A549 (cell line): Measurements from ENCODE around the gene WWC1.

Experiments used
- POLR2A ChIP-seq: IDR thresholded peaks from 2 replicates; pipeline ENCODE4 v1.6.1; 2012; ENCODE audit warnings: mild to moderate bottlenecking, low read length
- POLR2AphosphoS2 ChIP-seq: conservative IDR thresholded peaks from 2 replicates; pipeline ENCODE4 v1.6.1; 2012; ENCODE audit warnings: low read length, improper control_type of control experiment, inconsistent platforms
- TF ChIP-seq, protein P1 (sequence below): fragments of 450-650 bp; IDR thresholded peaks from 2 replicates; pipeline ENCODE4 v1.6.1; 2014; ENCODE audit warnings: antibody characterized with exemption

DNA sequence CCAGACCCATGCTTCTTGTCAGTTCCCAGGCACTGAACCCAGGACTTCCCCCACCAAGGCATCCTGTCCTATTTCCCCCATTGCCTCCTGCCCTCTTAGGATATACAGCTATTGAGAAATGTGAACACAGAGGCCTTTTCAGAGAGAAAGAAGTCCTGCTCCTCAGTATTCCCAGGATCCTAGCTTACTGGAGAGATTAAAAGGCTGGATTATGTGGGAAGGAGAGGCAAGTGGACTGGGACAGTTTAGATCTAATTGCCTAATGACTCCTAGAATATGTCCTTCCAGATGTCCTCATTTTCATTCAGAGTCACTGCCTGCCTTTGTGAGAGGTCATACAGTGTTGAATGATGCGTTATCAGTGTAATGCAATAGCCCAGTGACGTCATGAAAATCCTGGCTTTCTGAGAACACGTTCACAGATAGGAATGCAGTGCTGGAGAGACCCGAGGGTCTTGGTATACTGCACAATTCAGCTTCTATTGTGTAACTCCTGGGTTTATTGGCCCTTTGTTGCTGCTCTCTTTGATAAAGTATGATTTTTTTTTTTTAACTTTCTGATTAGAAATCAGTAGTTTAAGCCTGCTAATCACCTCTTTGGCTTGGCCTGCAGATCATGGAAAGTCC, 26.2 kb downstream of the WWC1 start:
- TF ChIP-seq POLR2A (no peak), POLR2AphosphoS2 (no peak)
- TF ChIP-seq, protein P1, sequence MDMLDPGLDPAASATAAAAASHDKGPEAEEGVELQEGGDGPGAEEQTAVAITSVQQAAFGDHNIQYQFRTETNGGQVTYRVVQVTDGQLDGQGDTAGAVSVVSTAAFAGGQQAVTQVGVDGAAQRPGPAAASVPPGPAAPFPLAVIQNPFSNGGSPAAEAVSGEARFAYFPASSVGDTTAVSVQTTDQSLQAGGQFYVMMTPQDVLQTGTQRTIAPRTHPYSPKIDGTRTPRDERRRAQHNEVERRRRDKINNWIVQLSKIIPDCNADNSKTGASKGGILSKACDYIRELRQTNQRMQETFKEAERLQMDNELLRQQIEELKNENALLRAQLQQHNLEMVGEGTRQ = no peak
